Kidney epithelial cell (primary cell): Measurements from ENCODE around the gene RFX3. TPM values are rescaled to one million over a fixed set of nuclear protein-coding genes. Genes with fewer than 3 reads are reported as not detected.

Experiments
- DNase-seq: peaks from one replicate; pipeline ENCODE4 v3.0.0-alpha.2; 2010; ENCODE audit warnings: low read depth
- H3K27me3 ChIP-seq: 2 replicates; pipeline ENCODE4 v1.6.0; 2011; ENCODE audit warnings: low read length; ENCODE audit not compliant: control insufficient read depth, insufficient read depth
- H3K36me3 ChIP-seq: 2 replicates; pipeline ENCODE4 v1.5.1; 2011; ENCODE audit warnings: low read length; ENCODE audit not compliant: control insufficient read depth, insufficient read depth
- H3K4me3 ChIP-seq: 2 replicates; pipeline ENCODE4 v1.5.1; 2011; ENCODE audit warnings: low read depth, mild to moderate bottlenecking, control low read depth, low read length
- CTCF ChIP-seq: IDR thresholded peaks from 2 replicates; pipeline ENCODE4 v1.5.1; 2011; ENCODE audit warnings: mild to moderate bottlenecking, moderate library complexity, low read length, control low read depth, inconsistent platforms; ENCODE audit not compliant: insufficient read depth, poor library complexity, severe bottlenecking
- total RNA-seq: library from RNA; depleted of rRNA; stranded (reverse); fragments of >200 nt; gene quantifications from 2 replicates; pipeline ENCODE4 v1.2.3, GENCODE V29; 2015

The RFX3 gene
- total RNA-seq, 1 donor from 2014 or later = 5.6 TPM

- no peaks in the 10 kb centered on the region for H3K36me3 ChIP-seq
- no peaks in the 10 kb centered on the region for H3K27me3 ChIP-seq
- no peak overlapping the region for H3K4me3 ChIP-seq
- no peak for TF ChIP-seq CTCF
- DNase-seq = no peak
Observed at GRCh38 chr9:3447143-3447542, 78.7 kb downstream of the RFX3 start.

- DNase-seq = no peak
- Histone ChIP-seq H3K36me3 (no peaks in the 10 kb centered on the region), H3K4me3 (no peak overlapping the region), H3K27me3 (no peaks in the 10 kb centered on the region)
- no peak for TF ChIP-seq CTCF
Observed at GRCh38 chr9:3446313-3446712, 79.5 kb downstream of the RFX3 start.

GRCh38 chr9:3444016-3444415, 81.8 kb downstream of the RFX3 start:
- no peak for TF ChIP-seq CTCF
- no peaks in the 10 kb centered on the region for H3K36me3 ChIP-seq
- DNase-seq = no peak

GRCh38 chr9:3441197-3441816, 84.5 kb downstream of the RFX3 start:
- Histone ChIP-seq H3K4me3 (no peak overlapping the region), H3K36me3 (no peaks in the 10 kb centered on the region), H3K27me3 (no peaks in the 10 kb centered on the region)
- peak; percentile 18 for DNase-seq
- peak; percentile 64 for TF ChIP-seq CTCF

More at GRCh38 chr9:3444016-3444415, 81.8 kb downstream of the RFX3 start:
- H3K27me3 ChIP-seq = no peaks in the 10 kb centered on the region
- no peak overlapping the region for H3K4me3 ChIP-seq

- Histone ChIP-seq H3K4me3 (no peak overlapping the region), H3K36me3 (no peaks in the 10 kb centered on the region), H3K27me3 (no peaks in the 10 kb centered on the region)
- TF ChIP-seq CTCF = no peak
- no peak for DNase-seq
Observed at GRCh38 chr9:3436629-3437420, 89.0 kb downstream of the RFX3 start.
